GM04503 (cell line): ENCODE data around the gene UNKL.

Experiments used
- DNase-seq: peaks from one replicate; pipeline ENCODE4 v3.0.0-alpha.2; 2012; ENCODE audit warnings: low read depth

Gene UNKL

GRCh38 chr16:1325673-1326371 is 88.7 kb downstream of the UNKL start:
- DNase-seq, result no peak

- DNase-seq, result no peak
These were observed 89.2 kb downstream of the UNKL start for GRCh38 chr16:1325261-1325660.

GRCh38 chr16:1324286-1324826 is 90.1 kb downstream of the UNKL start:
- no peak for DNase-seq

DNA sequence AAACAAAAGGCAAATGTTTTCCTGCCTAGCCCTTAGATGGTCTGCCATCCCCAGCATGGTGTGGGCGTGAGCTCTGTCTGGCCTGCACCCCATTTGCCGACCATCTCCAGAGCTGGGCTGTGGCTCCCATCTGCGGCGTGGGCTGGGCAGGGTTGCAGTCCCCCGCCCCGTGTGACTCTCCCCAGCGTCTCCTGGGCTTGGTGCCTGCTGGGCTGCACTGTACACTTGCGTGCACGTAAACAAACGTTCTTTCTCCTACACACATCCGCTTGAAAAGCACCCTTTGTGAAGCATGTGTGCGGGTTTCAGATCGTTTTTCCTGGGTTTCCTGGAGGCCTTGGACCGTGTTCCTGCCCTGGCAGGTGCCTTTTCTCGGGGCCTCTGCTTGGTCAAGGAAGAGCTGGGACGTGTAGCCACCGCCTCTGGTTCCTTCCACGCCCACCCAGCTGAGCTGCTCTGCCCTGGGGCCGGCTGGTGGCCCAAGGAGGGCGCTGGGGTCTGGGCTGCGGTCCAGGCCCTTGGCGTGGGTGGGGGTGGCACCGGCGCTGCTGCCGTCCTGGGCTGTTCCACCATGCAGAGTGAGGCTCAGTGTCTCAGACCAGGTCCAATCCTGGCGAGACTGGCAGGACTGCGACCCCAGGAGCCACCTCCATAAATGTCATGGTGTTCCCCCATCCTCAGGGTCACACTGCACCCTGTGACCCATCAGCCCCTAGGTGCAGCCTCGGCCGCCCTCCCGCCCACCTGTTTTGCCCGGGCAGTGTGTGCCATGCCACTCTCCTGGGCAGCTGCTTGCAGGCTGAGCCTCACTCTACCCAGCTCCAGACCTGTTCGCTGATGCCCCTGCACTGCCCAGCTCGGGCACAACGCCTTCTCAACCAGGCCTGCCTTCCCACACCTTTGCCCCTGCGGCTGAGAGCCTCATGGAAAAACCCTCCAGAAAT is 90.9 kb downstream of the UNKL start:
- DNase-seq, result no peak

DNA sequence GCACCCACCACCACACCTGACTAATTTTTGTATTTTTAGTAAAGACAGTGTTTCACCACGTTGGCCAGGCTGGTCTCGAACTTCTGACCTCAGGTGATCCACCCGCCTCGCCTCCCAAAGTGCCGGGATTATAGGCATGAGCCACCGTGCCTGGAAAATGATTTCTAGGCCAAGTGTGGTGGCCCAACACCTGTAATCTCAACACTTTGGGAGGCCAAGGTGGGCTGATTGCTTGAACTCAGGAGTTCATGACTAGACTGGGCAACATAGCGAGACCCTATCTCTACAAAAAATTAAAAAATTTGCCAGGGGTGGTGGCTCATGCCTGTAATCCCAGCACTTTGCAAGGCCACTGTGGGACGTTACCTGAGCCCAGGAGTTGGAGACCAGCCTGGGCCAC is 92.1 kb downstream of the UNKL start:
- DNase-seq, result no peak

DNA sequence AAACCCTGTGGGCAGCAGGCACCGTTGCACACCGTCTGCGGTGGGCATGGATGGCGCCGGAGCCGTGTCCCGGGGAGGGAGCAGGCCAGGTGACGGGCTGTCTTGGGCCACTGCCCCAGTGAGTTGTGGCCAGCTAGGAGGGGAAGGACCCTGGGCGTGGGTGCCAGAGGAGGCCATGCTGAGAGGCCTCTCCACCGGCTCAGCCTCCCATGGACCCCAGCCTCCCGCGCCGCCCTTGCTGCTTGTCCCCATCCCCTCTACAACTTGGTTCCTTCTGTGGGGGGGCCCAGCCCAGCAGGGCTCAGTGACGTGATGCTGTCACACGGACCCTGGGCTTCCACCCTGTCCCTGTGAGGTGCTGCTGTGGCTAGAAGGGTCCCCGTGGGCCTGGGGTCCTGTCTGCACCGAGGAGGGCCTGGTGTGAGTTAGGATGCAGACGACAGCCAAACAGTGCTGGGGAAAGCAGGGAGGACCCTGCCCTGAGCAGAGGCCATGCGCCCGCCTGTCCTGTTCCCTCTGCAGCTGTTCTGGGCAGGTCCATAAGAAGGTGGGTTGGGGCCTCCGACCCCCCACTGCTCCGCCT is 93.8 kb downstream of the UNKL start:
- no peak for DNase-seq

GRCh38 chr16:1320097-1320496 is 94.4 kb downstream of the UNKL start:
- DNase-seq, result no peak

DNA sequence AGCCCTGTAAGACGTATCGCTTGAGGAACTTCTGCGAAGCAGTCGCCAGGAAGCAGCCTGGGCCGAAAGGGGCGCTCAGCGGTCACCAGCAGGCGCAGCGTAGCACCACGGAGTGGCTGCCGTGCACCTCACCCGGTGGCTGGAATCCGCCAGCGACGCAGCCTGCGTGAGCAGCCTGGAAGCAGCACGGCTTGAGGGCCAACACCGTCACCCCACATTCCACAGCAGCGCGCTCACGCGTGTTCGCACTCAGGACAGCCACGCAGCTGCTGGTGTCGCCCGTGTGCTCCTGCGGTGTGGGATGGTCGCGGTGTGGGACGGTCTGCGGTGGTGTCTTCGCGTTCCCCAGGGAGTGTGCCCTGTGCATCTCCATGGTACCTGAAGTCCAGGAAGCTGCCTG is 95.5 kb downstream of the UNKL start:
- DNase-seq, result no peak

- no peak for DNase-seq
These were observed 96.3 kb downstream of the UNKL start for GRCh38 chr16:1318268-1318545.

- DNase-seq, result no peak
These were observed 96.8 kb downstream of the UNKL start for GRCh38 chr16:1317479-1318267.

- DNase-seq, result no peak
These were observed 98.5 kb downstream of the UNKL start for GRCh38 chr16:1316033-1316405.

- DNase-seq, result no peak
These were observed 99.1 kb downstream of the UNKL start for GRCh38 chr16:1315081-1316032.

DNA sequence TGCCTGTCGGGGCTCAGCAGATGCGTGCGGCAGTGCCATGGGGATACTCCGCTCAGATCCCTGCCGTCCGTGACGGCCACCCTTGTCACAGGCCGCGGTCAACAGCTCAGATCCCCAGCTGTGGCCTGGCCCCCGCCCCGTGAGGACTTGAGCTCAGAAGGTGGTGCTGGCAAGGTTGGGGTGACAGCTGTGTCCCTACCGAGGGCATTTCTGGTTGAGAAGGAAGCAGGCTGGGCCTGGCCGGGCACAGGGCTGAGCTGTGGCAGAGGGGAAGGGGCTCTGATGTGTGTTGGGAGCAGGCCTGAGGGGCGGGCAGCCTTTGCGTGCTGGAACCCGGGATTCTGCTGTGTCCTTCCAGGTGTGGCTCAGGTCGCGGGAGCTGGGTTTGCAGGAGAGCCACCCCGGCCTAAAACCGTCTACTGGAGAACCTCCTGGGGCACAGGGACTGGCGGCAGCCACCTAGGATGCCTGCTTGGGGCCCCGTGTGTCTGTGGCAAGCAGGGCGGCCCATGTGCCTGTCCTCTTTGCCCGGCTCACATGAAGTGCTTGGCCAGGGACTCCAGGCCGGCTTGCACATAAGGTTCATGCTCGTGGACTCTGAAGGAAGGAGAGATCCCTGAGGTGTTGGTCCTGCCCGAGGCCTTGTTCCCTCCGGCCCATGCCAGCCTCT is 100.0 kb downstream of the UNKL start:
- no peak for DNase-seq

GRCh38 chr16:1313721-1314369 is 100.7 kb downstream of the UNKL start:
- no peak for DNase-seq
